ENCODE data around the gene BANP.

- TF ChIP-seq CTCF (IDR thresholded peaks at IDR 0.05; ENCODE audit: control extremely low read depth in 1 of 3, insufficient read depth in 1 of 3, low read depth in 1 of 3, low read length in 3 of 3) = no peak
- no peak for TF ChIP-seq SIRT6 (IDR thresholded peaks at IDR 0.05; ENCODE audit: low read length)
- no peak for TF ChIP-seq MAX (IDR thresholded peaks at IDR 0.05)
- TF ChIP-seq YY1 (IDR thresholded peaks at IDR 0.05; ENCODE audit: low read depth, low read length) = no peak
- TF ChIP-seq CEBPB (IDR thresholded peaks at IDR 0.05; ENCODE audit: low read depth, low read length) = no peak
- no peak for TF ChIP-seq ZNF274 (IDR thresholded peaks at IDR 0.05; ENCODE audit: borderline replicate concordance, extremely low read depth, low read length)
Measured at GRCh38 chr16:88003316-88003715, 52.1 kb downstream of the BANP start.
